Liver (tissue), 3 donors: ENCODE results near the gene TENT4A.

ENCODE experiments used
- FOXA1 ChIP-seq: IDR thresholded peaks from 2 replicates; pipeline ENCODE4 v1.6.1; 2016; ENCODE audit warnings: antibody characterized with exemption
- GABPA ChIP-seq, 2 donors: IDR thresholded peaks in 1 of 2; conservative IDR thresholded peaks in 1 of 2; 2 replicates each; pipeline ENCODE4 v1.6.1; 2016; ENCODE audit warnings: antibody characterized with exemption in 2 of 2, mild to moderate bottlenecking in 1 of 2, moderate library complexity in 1 of 2
- RAD21 ChIP-seq, 2 donors: IDR thresholded peaks; 2 replicates each; pipeline ENCODE4 v1.6.1; 2016; ENCODE audit warnings: antibody characterized with exemption in 2 of 2, mild to moderate bottlenecking in 2 of 2
- TAF1 ChIP-seq: conservative IDR thresholded peaks from 2 replicates; pipeline ENCODE4 v1.6.1; 2016; ENCODE audit warnings: antibody characterized with exemption, mild to moderate bottlenecking
- YY1 ChIP-seq: IDR thresholded peaks from 2 replicates; pipeline ENCODE4 v1.6.1; 2016; ENCODE audit warnings: antibody characterized with exemption, mild to moderate bottlenecking
- TF ChIP-seq, protein P1 (sequence below): IDR thresholded peaks from 2 replicates; pipeline ENCODE4 v1.6.1; 2016; ENCODE audit warnings: antibody characterized with exemption, mild to moderate bottlenecking
- TF ChIP-seq, protein P2 (sequence below): fragments of 150-350 bp; IDR thresholded peaks from 2 replicates; pipeline ENCODE4 v1.5.1; 2017; ENCODE audit warnings: improper control_type of control experiment, low read depth, low read length; ENCODE audit not compliant: missing input control
- donor health status: healthy.
- donor health status: healthy.

DNA sequence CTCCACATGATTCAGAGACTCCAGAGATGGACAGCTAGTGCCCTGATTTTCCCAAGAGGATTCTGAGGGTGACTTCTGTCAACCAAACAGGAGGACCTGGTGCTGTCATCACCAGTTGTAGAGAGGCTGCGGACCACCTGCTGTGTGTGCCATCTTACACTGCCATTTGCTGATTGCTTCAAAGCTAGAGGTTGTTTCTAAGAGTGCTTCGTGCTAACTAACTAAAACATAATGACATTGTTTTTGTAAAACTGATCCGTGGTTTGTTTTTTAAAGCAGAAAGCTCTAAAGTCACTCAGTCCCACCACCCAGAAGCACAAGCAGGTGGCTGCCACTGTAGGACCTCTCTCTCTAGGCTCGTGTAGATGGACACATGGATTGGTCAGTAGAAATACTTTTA is 12.2 kb downstream of the TENT4A start:
- TF ChIP-seq, protein P1, sequence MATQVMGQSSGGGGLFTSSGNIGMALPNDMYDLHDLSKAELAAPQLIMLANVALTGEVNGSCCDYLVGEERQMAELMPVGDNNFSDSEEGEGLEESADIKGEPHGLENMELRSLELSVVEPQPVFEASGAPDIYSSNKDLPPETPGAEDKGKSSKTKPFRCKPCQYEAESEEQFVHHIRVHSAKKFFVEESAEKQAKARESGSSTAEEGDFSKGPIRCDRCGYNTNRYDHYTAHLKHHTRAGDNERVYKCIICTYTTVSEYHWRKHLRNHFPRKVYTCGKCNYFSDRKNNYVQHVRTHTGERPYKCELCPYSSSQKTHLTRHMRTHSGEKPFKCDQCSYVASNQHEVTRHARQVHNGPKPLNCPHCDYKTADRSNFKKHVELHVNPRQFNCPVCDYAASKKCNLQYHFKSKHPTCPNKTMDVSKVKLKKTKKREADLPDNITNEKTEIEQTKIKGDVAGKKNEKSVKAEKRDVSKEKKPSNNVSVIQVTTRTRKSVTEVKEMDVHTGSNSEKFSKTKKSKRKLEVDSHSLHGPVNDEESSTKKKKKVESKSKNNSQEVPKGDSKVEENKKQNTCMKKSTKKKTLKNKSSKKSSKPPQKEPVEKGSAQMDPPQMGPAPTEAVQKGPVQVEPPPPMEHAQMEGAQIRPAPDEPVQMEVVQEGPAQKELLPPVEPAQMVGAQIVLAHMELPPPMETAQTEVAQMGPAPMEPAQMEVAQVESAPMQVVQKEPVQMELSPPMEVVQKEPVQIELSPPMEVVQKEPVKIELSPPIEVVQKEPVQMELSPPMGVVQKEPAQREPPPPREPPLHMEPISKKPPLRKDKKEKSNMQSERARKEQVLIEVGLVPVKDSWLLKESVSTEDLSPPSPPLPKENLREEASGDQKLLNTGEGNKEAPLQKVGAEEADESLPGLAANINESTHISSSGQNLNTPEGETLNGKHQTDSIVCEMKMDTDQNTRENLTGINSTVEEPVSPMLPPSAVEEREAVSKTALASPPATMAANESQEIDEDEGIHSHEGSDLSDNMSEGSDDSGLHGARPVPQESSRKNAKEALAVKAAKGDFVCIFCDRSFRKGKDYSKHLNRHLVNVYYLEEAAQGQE: no peak
- TF ChIP-seq FOXA1: no peak
- no peak for TF ChIP-seq GABPA (IDR thresholded peaks at IDR 0.05 in 1 of 2, conservative IDR thresholded peaks at IDR 0.05 in 1 of 2)
- TF ChIP-seq, protein P2, sequence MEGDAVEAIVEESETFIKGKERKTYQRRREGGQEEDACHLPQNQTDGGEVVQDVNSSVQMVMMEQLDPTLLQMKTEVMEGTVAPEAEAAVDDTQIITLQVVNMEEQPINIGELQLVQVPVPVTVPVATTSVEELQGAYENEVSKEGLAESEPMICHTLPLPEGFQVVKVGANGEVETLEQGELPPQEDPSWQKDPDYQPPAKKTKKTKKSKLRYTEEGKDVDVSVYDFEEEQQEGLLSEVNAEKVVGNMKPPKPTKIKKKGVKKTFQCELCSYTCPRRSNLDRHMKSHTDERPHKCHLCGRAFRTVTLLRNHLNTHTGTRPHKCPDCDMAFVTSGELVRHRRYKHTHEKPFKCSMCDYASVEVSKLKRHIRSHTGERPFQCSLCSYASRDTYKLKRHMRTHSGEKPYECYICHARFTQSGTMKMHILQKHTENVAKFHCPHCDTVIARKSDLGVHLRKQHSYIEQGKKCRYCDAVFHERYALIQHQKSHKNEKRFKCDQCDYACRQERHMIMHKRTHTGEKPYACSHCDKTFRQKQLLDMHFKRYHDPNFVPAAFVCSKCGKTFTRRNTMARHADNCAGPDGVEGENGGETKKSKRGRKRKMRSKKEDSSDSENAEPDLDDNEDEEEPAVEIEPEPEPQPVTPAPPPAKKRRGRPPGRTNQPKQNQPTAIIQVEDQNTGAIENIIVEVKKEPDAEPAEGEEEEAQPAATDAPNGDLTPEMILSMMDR: no peak
- no peak for TF ChIP-seq TAF1
- TF ChIP-seq YY1: no peak
- no peak for TF ChIP-seq RAD21 (IDR thresholded peaks at IDR 0.05)
